HEK293 (cell line): Measurements from ENCODE around the gene TTC4.

ENCODE experiments used
- CTCF ChIA-PET: fragments of 350-600 bp; formaldehyde crosslinking; extraction: SDS; loops from one replicate; lab custom pipeline; 2021; ENCODE audit warnings: antibody characterized with exemption; lab: Yijun Ruan, JAX
- POLR2A ChIA-PET: fragments of 300-600 bp; formaldehyde crosslinking; extraction: SDS; loops from one replicate; lab custom pipeline; 2020; ENCODE audit warnings: antibody characterized with exemption, inconsistent platforms; lab: Yijun Ruan, JAX
- H3K27ac ChIP-seq: fragments of 200-500 bp; sonication (Bioruptor generic); 2 replicates; pipeline ENCODE4 v1.5.1; 2014; ENCODE audit warnings: low read depth, low read length, control low read depth, inconsistent platforms; ENCODE audit errors: extremely low read depth
- H3K36me3 ChIP-seq, 2 experiments: fragments of 200-500 bp in 1 of 2; sonication (Bioruptor generic) in 1 of 2; 1 replicate in 1 of 2; 2 replicates in 1 of 2; pipeline ENCODE4 v1.5.1; 2014 to 2017; ENCODE audit warnings: inconsistent platforms in 2 of 2, low read length in 2 of 2; ENCODE audit not compliant: control insufficient read depth in 2 of 2, insufficient read depth in 1 of 2
- H3K4me1 ChIP-seq: fragments of 200-500 bp; sonication (Bioruptor generic); 2 replicates; pipeline ENCODE4 v1.5.1; 2014; ENCODE audit warnings: mild to moderate bottlenecking, low read length, inconsistent platforms; ENCODE audit not compliant: control insufficient read depth, insufficient read depth
- H3K4me3 ChIP-seq: 2 replicates; pipeline ENCODE4 v1.5.1; 2011; ENCODE audit warnings: low read depth, mild to moderate bottlenecking, control low read depth, low read length, moderate library complexity
- H3K9me3 ChIP-seq: fragments of 200-500 bp; sonication (Bioruptor generic); 2 replicates; pipeline ENCODE4 v1.5.1; 2014; ENCODE audit warnings: low read depth, low read length, inconsistent platforms; ENCODE audit not compliant: control insufficient read depth, insufficient read depth
- GLIS2 ChIP-seq: fragments of 450-650 bp; formaldehyde crosslinking; IDR thresholded peaks from 2 replicates; pipeline ENCODE4 v1.5.1; 2016; ENCODE audit warnings: missing biosample characterization, missing genetic modification characterization
- ZEB2 ChIP-seq: fragments of 450-650 bp; formaldehyde crosslinking; IDR thresholded peaks from 2 replicates; pipeline ENCODE4 v1.5.1; 2016; ENCODE audit warnings: missing biosample characterization, missing genetic modification characterization
- ZFP69B ChIP-seq: fragments of 450-650 bp; formaldehyde crosslinking; IDR thresholded peaks from 2 replicates; pipeline ENCODE4 v1.5.1; 2016; ENCODE audit warnings: missing biosample characterization, missing genetic modification characterization
- ZNF184 ChIP-seq: fragments of 450-650 bp; IDR thresholded peaks from 2 replicates; pipeline ENCODE4 v1.5.1; 2018; ENCODE audit warnings: missing biosample characterization, mild to moderate bottlenecking, missing genetic modification characterization
- ZNF19 ChIP-seq: fragments of 450-650 bp; formaldehyde crosslinking; IDR thresholded peaks from 2 replicates; pipeline ENCODE4; 2016; ENCODE audit warnings: missing biosample characterization, missing genetic modification characterization, low read depth
- ZNF202 ChIP-seq: fragments of 450-650 bp; formaldehyde crosslinking; IDR thresholded peaks from 2 replicates; pipeline ENCODE4 v1.5.1; 2016; ENCODE audit warnings: missing biosample characterization, missing genetic modification characterization, borderline replicate concordance
- ZNF514 ChIP-seq: fragments of 450-650 bp; formaldehyde crosslinking; IDR thresholded peaks from 2 replicates; pipeline ENCODE4 v1.5.1; 2016; ENCODE audit warnings: missing biosample characterization, missing genetic modification characterization
- TF ChIP-seq, protein P1 (sequence below): fragments of 450-650 bp; formaldehyde crosslinking; conservative IDR thresholded peaks from 2 replicates; pipeline ENCODE4 v1.5.1; 2016; ENCODE audit warnings: low read depth, missing biosample characterization, missing genetic modification characterization
- TF ChIP-seq, protein P2 (sequence below): fragments of 450-650 bp; formaldehyde crosslinking; IDR thresholded peaks from 2 replicates; pipeline ENCODE4 v1.5.1; 2016; ENCODE audit warnings: missing biosample characterization, missing genetic modification characterization
- TF ChIP-seq, protein P3 (sequence below): fragments of 450-650 bp; formaldehyde crosslinking; IDR thresholded peaks from 2 replicates; pipeline ENCODE4 v1.5.1; 2016; ENCODE audit warnings: missing biosample characterization, missing genetic modification characterization
- TF ChIP-seq, protein P4 (sequence below): fragments of 450-650 bp; IDR thresholded peaks from 2 replicates; pipeline ENCODE4 v1.5.1; 2018; ENCODE audit warnings: missing biosample characterization, missing genetic modification characterization
- TF ChIP-seq, protein P5 (sequence below): fragments of 450-650 bp; formaldehyde crosslinking; IDR thresholded peaks from 2 replicates; pipeline ENCODE4 v1.5.1; 2016; ENCODE audit warnings: missing biosample characterization, missing genetic modification characterization
- TF ChIP-seq, protein P6 (sequence below): fragments of 450-650 bp; formaldehyde crosslinking; IDR thresholded peaks from 2 replicates; pipeline ENCODE4 v1.5.1; 2016; ENCODE audit warnings: missing biosample characterization, missing genetic modification characterization
- TF ChIP-seq, protein P7 (sequence below): fragments of 450-650 bp; formaldehyde crosslinking; IDR thresholded peaks from 2 replicates; pipeline ENCODE4 v1.5.1; 2016; ENCODE audit warnings: missing biosample characterization, missing genetic modification characterization
- TF ChIP-seq, protein P8 (sequence below): fragments of 450-650 bp; formaldehyde crosslinking; conservative IDR thresholded peaks from 2 replicates; pipeline ENCODE4 v1.5.1; 2016; ENCODE audit warnings: low read depth, missing biosample characterization, missing genetic modification characterization

The TTC4 gene

DNA sequence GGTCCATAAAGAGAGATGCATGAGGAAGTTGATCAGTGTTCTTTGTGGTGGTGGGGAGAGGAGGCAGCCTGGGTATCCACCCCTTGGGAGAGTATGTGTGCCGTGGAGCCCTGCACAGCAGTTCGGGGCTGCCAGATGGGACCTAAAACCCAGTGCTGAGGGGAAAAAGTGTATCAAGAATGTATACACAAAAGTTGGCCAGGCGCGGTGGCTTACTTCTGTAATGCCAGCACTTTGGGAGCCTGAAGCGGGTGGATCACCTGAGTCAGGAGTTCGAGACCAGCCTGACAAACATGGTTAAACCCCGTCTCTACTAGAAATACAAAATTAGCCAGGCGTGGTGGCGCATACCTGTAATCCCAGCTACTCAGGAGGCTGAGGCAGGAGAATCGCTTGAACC is 4.1 kb upstream of the TTC4 start (continued):
- TF ChIP-seq, protein P1, sequence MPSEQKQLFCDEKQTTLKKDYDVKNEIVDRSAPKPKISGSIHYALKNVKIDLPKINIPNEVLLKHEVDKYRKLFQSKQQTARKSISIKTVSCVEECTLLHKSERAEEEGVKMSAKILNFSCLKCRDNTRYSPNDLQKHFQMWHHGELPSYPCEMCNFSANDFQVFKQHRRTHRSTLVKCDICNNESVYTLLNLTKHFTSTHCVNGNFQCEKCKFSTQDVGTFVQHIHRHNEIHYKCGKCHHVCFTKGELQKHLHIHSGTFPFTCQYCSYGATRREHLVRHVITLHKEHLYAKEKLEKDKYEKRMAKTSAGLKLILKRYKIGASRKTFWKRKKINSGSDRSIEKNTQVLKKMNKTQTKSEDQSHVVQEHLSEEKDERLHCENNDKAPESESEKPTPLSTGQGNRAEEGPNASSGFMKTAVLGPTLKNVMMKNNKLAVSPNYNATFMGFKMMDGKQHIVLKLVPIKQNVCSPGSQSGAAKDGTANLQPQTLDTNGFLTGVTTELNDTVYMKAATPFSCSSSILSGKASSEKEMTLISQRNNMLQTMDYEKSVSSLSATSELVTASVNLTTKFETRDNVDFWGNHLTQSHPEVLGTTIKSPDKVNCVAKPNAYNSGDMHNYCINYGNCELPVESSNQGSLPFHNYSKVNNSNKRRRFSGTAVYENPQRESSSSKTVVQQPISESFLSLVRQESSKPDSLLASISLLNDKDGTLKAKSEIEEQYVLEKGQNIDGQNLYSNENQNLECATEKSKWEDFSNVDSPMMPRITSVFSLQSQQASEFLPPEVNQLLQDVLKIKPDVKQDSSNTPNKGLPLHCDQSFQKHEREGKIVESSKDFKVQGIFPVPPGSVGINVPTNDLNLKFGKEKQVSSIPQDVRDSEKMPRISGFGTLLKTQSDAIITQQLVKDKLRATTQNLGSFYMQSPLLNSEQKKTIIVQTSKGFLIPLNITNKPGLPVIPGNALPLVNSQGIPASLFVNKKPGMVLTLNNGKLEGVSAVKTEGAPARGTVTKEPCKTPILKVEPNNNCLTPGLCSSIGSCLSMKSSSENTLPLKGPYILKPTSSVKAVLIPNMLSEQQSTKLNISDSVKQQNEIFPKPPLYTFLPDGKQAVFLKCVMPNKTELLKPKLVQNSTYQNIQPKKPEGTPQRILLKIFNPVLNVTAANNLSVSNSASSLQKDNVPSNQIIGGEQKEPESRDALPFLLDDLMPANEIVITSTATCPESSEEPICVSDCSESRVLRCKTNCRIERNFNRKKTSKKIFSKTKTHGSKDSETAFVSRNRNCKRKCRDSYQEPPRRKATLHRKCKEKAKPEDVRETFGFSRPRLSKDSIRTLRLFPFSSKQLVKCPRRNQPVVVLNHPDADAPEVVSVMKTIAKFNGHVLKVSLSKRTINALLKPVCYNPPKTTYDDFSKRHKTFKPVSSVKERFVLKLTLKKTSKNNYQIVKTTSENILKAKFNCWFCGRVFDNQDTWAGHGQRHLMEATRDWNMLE (tag by site-specific recombination): no peak

DNA sequence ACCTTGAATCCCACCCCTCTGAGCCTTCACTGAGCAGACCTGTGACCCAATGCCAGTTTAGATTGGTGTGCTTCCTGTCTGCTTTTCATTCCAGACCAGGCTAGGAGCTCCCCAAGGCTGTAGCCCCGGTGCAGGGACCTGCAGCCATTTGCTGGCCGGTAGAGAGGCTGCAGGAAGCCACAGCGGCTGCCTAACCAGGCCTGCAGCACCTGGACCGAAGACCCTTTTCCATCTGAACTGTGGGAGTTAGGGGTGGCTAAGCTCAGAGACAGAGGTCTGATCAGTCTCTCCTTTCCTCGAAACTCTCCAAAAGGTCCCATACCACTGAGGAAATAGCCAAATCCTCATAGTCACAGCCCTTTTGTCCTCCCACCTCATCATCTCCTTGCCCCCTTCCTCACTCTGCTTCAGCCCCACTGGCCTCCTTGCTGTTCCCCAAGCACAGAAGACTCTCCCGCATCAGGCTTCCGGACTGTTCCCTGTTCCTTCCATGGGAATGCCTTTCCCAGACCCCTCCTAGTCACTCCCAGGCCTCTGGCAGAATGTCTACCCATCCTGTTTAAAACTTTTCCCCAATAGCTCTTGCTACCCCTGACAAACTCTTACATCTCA is 674 bp upstream of the TTC4 start:
- ChIA-PET CTCF (interaction anchor here (0.7 to 0.8 kb wide), 3 partner anchors 25 to 138 kb away, joined by 4 to 5 read pairs (median 5); no protein-coding TSS in a partner anchor), POLR2A (interaction anchor here (1.5 kb wide), 1 partner anchor 769 kb away, joined by 5 read pairs; the partner anchor contains the start of gene IFT25)
- Histone ChIP-seq H3K4me3 (no peak overlapping the region; the same call in 1 of the 2 replicates), H3K9me3 (no peaks in the 10 kb centered on the region), H3K27ac (no peak overlapping the region), H3K36me3 (peaks cover 11 to 28% of the 10 kb centered on the region in 2 experiments), H3K4me1 (0 out of 2 replicates have a peak, but pooled peaks cover 2% of the 10 kb centered on the region)
- TF ChIP-seq ZNF19 (tag by site-specific recombination): no peak
- TF ChIP-seq, protein P2, sequence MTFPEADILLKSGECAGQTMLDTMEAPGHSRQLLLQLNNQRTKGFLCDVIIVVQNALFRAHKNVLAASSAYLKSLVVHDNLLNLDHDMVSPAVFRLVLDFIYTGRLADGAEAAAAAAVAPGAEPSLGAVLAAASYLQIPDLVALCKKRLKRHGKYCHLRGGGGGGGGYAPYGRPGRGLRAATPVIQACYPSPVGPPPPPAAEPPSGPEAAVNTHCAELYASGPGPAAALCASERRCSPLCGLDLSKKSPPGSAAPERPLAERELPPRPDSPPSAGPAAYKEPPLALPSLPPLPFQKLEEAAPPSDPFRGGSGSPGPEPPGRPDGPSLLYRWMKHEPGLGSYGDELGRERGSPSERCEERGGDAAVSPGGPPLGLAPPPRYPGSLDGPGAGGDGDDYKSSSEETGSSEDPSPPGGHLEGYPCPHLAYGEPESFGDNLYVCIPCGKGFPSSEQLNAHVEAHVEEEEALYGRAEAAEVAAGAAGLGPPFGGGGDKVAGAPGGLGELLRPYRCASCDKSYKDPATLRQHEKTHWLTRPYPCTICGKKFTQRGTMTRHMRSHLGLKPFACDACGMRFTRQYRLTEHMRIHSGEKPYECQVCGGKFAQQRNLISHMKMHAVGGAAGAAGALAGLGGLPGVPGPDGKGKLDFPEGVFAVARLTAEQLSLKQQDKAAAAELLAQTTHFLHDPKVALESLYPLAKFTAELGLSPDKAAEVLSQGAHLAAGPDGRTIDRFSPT (tag by site-specific recombination): no peak
- TF ChIP-seq ZEB2 (tag by site-specific recombination): no peak
- TF ChIP-seq, protein P3, sequence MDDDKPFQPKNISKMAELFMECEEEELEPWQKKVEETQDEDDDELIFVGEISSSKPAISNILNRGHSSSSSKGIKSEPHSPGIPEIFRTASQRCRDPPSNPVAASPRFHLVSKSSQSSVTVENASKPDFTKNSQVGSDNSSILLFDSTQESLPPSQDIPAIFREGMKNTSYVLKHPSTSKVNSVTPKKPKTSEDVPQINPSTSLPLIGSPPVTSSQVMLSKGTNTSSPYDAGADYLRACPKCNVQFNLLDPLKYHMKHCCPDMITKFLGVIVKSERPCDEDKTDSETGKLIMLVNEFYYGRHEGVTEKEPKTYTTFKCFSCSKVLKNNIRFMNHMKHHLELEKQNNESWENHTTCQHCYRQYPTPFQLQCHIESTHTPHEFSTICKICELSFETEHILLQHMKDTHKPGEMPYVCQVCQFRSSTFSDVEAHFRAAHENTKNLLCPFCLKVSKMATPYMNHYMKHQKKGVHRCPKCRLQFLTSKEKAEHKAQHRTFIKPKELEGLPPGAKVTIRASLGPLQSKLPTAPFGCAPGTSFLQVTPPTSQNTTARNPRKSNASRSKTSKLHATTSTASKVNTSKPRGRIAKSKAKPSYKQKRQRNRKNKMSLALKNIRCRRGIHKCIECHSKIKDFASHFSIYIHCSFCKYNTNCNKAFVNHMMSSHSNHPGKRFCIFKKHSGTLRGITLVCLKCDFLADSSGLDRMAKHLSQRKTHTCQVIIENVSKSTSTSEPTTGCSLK (tag by site-specific recombination): no peak
- no peak for TF ChIP-seq ZFP69B
- no peak for TF ChIP-seq ZNF184 (tag by site-specific recombination)
- no peak for TF ChIP-seq GLIS2
- TF ChIP-seq, protein P4, sequence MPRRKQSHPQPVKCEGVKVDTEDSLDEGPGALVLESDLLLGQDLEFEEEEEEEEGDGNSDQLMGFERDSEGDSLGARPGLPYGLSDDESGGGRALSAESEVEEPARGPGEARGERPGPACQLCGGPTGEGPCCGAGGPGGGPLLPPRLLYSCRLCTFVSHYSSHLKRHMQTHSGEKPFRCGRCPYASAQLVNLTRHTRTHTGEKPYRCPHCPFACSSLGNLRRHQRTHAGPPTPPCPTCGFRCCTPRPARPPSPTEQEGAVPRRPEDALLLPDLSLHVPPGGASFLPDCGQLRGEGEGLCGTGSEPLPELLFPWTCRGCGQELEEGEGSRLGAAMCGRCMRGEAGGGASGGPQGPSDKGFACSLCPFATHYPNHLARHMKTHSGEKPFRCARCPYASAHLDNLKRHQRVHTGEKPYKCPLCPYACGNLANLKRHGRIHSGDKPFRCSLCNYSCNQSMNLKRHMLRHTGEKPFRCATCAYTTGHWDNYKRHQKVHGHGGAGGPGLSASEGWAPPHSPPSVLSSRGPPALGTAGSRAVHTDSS (tag by site-specific recombination): no peak
- TF ChIP-seq, protein P5, sequence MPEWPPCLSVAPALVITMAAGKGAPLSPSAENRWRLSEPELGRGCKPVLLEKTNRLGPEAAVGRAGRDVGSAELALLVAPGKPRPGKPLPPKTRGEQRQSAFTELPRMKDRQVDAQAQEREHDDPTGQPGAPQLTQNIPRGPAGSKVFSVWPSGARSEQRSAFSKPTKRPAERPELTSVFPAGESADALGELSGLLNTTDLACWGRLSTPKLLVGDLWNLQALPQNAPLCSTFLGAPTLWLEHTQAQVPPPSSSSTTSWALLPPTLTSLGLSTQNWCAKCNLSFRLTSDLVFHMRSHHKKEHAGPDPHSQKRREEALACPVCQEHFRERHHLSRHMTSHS (tag by site-specific recombination): no peak
- TF ChIP-seq, protein P6, sequence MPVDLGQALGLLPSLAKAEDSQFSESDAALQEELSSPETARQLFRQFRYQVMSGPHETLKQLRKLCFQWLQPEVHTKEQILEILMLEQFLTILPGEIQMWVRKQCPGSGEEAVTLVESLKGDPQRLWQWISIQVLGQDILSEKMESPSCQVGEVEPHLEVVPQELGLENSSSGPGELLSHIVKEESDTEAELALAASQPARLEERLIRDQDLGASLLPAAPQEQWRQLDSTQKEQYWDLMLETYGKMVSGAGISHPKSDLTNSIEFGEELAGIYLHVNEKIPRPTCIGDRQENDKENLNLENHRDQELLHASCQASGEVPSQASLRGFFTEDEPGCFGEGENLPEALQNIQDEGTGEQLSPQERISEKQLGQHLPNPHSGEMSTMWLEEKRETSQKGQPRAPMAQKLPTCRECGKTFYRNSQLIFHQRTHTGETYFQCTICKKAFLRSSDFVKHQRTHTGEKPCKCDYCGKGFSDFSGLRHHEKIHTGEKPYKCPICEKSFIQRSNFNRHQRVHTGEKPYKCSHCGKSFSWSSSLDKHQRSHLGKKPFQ: no peak
- no peak for TF ChIP-seq ZNF202
- TF ChIP-seq ZNF514 (tag by site-specific recombination): no peak
- TF ChIP-seq, protein P7, sequence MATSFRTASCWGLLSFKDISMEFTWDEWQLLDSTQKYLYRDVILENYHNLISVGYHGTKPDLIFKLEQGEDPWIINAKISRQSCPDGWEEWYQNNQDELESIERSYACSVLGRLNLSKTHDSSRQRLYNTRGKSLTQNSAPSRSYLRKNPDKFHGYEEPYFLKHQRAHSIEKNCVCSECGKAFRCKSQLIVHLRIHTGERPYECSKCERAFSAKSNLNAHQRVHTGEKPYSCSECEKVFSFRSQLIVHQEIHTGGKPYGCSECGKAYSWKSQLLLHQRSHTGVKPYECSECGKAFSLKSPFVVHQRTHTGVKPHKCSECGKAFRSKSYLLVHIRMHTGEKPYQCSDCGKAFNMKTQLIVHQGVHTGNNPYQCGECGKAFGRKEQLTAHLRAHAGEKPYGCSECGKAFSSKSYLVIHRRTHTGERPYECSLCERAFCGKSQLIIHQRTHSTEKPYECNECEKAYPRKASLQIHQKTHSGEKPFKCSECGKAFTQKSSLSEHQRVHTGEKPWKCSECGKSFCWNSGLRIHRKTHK (tag by site-specific recombination): no peak
- TF ChIP-seq, protein P8, sequence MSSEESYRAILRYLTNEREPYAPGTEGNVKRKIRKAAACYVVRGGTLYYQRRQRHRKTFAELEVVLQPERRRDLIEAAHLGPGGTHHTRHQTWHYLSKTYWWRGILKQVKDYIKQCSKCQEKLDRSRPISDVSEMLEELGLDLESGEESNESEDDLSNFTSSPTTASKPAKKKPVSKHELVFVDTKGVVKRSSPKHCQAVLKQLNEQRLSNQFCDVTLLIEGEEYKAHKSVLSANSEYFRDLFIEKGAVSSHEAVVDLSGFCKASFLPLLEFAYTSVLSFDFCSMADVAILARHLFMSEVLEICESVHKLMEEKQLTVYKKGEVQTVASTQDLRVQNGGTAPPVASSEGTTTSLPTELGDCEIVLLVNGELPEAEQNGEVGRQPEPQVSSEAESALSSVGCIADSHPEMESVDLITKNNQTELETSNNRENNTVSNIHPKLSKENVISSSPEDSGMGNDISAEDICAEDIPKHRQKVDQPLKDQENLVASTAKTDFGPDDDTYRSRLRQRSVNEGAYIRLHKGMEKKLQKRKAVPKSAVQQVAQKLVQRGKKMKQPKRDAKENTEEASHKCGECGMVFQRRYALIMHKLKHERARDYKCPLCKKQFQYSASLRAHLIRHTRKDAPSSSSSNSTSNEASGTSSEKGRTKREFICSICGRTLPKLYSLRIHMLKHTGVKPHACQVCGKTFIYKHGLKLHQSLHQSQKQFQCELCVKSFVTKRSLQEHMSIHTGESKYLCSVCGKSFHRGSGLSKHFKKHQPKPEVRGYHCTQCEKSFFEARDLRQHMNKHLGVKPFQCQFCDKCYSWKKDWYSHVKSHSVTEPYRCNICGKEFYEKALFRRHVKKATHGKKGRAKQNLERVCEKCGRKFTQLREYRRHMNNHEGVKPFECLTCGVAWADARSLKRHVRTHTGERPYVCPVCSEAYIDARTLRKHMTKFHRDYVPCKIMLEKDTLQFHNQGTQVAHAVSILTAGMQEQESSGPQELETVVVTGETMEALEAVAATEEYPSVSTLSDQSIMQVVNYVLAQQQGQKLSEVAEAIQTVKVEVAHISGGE: no peak
